ENCODE data around the gene SETDB2.

DNA sequence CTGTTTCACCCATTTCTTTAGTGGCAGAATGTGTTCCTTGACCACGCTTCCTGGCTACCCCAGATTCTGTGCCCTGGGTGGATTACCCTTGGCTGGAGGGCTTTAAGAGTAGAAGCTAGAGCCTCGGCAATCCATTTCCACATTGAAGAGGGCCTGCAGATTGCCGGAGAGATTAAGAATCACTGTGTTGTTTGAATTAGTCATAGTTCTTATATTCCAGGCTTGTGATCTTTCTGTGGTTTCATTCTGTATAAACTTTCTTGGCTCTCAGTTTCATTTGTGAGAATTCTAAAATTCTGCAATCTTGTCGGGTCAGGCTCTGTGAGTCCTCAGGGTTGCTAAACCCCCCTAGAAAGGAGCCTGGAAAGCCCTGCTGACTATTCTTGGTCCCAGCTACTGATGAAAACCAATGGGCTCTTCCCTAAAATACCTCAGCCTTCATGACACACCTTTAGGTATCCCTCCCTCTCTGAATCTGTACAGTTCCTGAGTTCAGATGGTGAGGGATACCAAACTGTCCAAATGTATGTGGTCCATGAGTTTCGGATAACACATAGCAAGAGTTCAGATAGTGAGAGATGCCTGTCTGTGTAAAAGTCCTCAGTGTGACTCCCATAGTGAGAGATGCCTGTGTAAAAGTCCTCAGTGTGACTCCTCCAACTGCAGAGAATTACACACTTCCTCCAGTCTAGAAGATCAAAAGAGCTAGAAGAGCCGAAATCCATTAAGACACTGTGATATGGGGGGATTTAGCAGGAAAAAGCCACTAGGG lies 56.0 kb downstream of the SETDB2 start:
- TF ChIP-seq EP300 (conservative IDR thresholded peaks at IDR 0.05; ENCODE audit: poor library complexity, severe bottlenecking) (no peak), SMC3 (conservative IDR thresholded peaks at IDR 0.05; ENCODE audit: poor library complexity) (no peak), MXI1 (conservative IDR thresholded peaks at IDR 0.05; ENCODE audit: poor library complexity, severe bottlenecking) (no peak), POLR2AphosphoS5 (IDR thresholded peaks at IDR 0.05) (no peak), TAF1 (IDR thresholded peaks at IDR 0.05; ENCODE audit: low read depth) (no peak)
- TF ChIP-seq, protein P1, sequence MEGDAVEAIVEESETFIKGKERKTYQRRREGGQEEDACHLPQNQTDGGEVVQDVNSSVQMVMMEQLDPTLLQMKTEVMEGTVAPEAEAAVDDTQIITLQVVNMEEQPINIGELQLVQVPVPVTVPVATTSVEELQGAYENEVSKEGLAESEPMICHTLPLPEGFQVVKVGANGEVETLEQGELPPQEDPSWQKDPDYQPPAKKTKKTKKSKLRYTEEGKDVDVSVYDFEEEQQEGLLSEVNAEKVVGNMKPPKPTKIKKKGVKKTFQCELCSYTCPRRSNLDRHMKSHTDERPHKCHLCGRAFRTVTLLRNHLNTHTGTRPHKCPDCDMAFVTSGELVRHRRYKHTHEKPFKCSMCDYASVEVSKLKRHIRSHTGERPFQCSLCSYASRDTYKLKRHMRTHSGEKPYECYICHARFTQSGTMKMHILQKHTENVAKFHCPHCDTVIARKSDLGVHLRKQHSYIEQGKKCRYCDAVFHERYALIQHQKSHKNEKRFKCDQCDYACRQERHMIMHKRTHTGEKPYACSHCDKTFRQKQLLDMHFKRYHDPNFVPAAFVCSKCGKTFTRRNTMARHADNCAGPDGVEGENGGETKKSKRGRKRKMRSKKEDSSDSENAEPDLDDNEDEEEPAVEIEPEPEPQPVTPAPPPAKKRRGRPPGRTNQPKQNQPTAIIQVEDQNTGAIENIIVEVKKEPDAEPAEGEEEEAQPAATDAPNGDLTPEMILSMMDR (IDR thresholded peaks at IDR 0.05; ENCODE audit: poor library complexity, severe bottlenecking) = no peak
